GM12872 (cell line): ENCODE results near the gene PKD1L1.

Experiments
- CTCF ChIP-seq: IDR thresholded peaks from 3 replicates; pipeline ENCODE4 v1.5.1; 2011; ENCODE audit warnings: low read depth, mild to moderate bottlenecking, low read length, moderate library complexity; ENCODE audit not compliant: insufficient read depth

Gene PKD1L1

GRCh38 chr7:47743965-47744591 lies 204.2 kb downstream of the PKD1L1 start:
- TF ChIP-seq CTCF, result no peak

GRCh38 chr7:47741984-47742383 lies 206.3 kb downstream of the PKD1L1 start:
- no peak for TF ChIP-seq CTCF

GRCh38 chr7:47739891-47740290 lies 208.4 kb downstream of the PKD1L1 start:
- TF ChIP-seq CTCF, result no peak

GRCh38 chr7:47739301-47739875 lies 208.9 kb downstream of the PKD1L1 start:
- TF ChIP-seq CTCF, result no peak

GRCh38 chr7:47738563-47739166 lies 209.6 kb downstream of the PKD1L1 start:
- TF ChIP-seq CTCF, result no peak

- no peak for TF ChIP-seq CTCF
Measured at GRCh38 chr7:47737601-47738000, 210.7 kb downstream of the PKD1L1 start.

- TF ChIP-seq CTCF, result no peak
Measured at GRCh38 chr7:47735431-47736345, 212.6 kb downstream of the PKD1L1 start.
